ENCODE results near the gene THADA.

The THADA gene

GRCh38 chr2:43240766-43241150, 355.1 kb downstream of the THADA start (continued):
- TF ChIP-seq ZNF521 (tag by site-specific recombination; IDR thresholded peaks at IDR 0.05) (no peak), ZNF629 (tag by site-specific recombination; IDR thresholded peaks at IDR 0.05) (no peak), ZNF791 (tag by site-specific recombination; IDR thresholded peaks at IDR 0.05) (no peak), ZNF514 (tag by site-specific recombination; IDR thresholded peaks at IDR 0.05) (no peak), KLF9 (tag by site-specific recombination; IDR thresholded peaks at IDR 0.05; ENCODE audit: low read depth) (no peak), ZNF391 (tag by site-specific recombination; IDR thresholded peaks at IDR 0.05; ENCODE audit: borderline replicate concordance, low read depth) (no peak), ZFHX2 (tag by site-specific recombination; conservative IDR thresholded peaks at IDR 0.05) (no peak), OSR2 (tag by site-specific recombination; IDR thresholded peaks at IDR 0.05) (no peak), ZNF274 (IDR thresholded peaks at IDR 0.05; ENCODE audit: low read length) (no peak), ZNF274 (tag by site-specific recombination; IDR thresholded peaks at IDR 0.05; ENCODE audit: borderline replicate concordance) (no peak)

GRCh38 chr2:43239981-43240765, 355.7 kb downstream of the THADA start:
- CTCF ChIA-PET: interaction anchor here (0.7 to 2.0 kb wide), 5 partner anchors 224 to 306 kb away, joined by 3 to 8 read pairs (median 3); no protein-coding TSS in a partner anchor
- Histone ChIP-seq H3K27ac (ENCODE audit: extremely low read depth, low read depth, low read length) (no peak overlapping the region), H3K36me3 (ENCODE audit: control insufficient read depth in 2 of 2, insufficient read depth in 1 of 2, low read length in 2 of 2) (no peaks in the 10 kb centered on the region), H3K4me3 (ENCODE audit: low read depth, low read length) (no peak overlapping the region), H3K4me1 (ENCODE audit: control insufficient read depth, insufficient read depth, low read length) (no peaks in the 10 kb centered on the region), H3K9me3 (ENCODE audit: control insufficient read depth, insufficient read depth, low read depth, low read length) (no peaks in the 10 kb centered on the region)
- no peak for TF ChIP-seq ZNF112 (tag by site-specific recombination; IDR thresholded peaks at IDR 0.05)
- no peak for TF ChIP-seq IKZF3 (tag by site-specific recombination; IDR thresholded peaks at IDR 0.05)
- TF ChIP-seq, protein P1, sequence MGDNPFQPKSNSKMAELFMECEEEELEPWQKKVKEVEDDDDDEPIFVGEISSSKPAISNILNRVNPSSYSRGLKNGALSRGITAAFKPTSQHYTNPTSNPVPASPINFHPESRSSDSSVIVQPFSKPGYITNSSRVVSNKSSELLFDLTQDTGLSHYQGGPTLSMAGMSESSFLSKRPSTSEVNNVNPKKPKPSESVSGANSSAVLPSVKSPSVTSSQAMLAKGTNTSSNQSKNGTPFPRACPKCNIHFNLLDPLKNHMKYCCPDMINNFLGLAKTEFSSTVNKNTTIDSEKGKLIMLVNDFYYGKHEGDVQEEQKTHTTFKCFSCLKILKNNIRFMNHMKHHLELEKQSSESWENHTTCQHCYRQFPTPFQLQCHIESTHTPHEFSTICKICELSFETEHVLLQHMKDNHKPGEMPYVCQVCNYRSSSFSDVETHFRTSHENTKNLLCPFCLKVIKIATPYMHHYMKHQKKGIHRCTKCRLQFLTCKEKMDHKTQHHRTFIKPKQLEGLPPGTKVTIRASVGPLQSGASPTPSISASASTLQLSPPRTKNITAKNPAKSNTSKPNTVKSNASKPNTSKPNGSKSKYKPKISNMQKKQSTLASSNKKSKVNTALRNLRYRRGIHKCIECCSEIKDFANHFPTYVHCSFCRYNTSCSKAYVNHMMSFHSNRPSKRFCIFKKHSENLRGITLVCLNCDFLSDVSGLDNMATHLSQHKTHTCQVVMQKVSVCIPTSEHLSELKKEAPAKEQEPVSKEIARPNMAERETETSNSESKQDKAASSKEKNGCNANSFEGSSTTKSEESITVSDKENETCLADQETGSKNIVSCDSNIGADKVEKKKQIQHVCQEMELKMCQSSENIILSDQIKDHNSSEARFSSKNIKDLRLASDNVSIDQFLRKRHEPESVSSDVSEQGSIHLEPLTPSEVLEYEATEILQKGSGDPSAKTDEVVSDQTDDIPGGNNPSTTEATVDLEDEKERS (tag by site-specific recombination; IDR thresholded peaks at IDR 0.05): no peak
- TF ChIP-seq ZSCAN30 (tag by site-specific recombination; IDR thresholded peaks at IDR 0.05): no peak
- POLR2A ChIA-PET: no interaction called here

- Histone ChIP-seq H3K4me1 (ENCODE audit: control insufficient read depth, insufficient read depth, low read length) (no peaks in the 10 kb centered on the region), H3K4me3 (ENCODE audit: low read depth, low read length) (no peak overlapping the region), H3K36me3 (ENCODE audit: control insufficient read depth in 2 of 2, insufficient read depth in 1 of 2, low read length in 2 of 2) (no peaks in the 10 kb centered on the region), H3K9me3 (ENCODE audit: control insufficient read depth, insufficient read depth, low read depth, low read length) (no peaks in the 10 kb centered on the region), H3K27ac (ENCODE audit: extremely low read depth, low read depth, low read length) (no peak overlapping the region)
- ChIA-PET POLR2A (no interaction called here), CTCF (interaction anchor here (1.2 kb wide), 1 partner anchor 9 kb away, joined by 11 read pairs; no protein-coding TSS in a partner anchor)
- TF ChIP-seq EGR2 (tag by site-specific recombination; IDR thresholded peaks at IDR 0.05; ENCODE audit: low read depth): peak; percentile 60
- no peak for TF ChIP-seq ZNF335 (tag by site-specific recombination; conservative IDR thresholded peaks at IDR 0.05)
- no peak for TF ChIP-seq ZNF626 (tag by site-specific recombination; IDR thresholded peaks at IDR 0.05)
- TF ChIP-seq ZNF114 (tag by site-specific recombination; IDR thresholded peaks at IDR 0.05): no peak
Observed at GRCh38 chr2:43238813-43239212, 357.0 kb downstream of the THADA start.

DNA sequence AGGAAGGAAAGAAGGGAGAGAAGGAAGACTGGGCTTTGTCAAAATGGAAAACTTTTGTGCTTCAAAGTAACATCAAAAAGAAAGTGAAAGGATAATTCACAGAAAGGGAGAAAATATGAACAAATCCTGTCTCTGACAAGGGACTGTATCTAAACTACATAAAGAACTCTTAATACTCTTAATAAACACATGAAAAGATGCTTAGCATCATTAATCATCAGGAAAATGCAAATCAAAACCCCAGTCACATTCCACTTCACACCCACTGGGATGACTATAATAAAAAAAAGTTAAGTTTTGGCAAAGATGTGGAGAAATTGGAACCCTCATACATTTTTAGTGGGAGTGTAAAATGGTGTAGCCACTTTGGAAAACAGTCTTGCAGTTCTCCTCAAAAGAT, 357.7 kb downstream of the THADA start:
- no peaks in the 10 kb centered on the region for H3K9me3 ChIP-seq (ENCODE audit: control insufficient read depth, insufficient read depth, low read depth, low read length)
- ChIA-PET POLR2A (no interaction called here), CTCF (interaction anchor here (1.2 kb wide), 1 partner anchor 9 kb away, joined by 11 read pairs; no protein-coding TSS in a partner anchor)

More for the DNA sequence above, 357.7 kb downstream of the THADA start:
- H3K4me1 ChIP-seq (ENCODE audit: control insufficient read depth, insufficient read depth, low read length): no peaks in the 10 kb centered on the region
- no peak overlapping the region for H3K27ac ChIP-seq (ENCODE audit: extremely low read depth, low read depth, low read length)
- no peak for TF ChIP-seq RBAK (tag by site-specific recombination; IDR thresholded peaks at IDR 0.05)
- TF ChIP-seq ZNF843 (tag by site-specific recombination; IDR thresholded peaks at IDR 0.05): no peak
- no peak for TF ChIP-seq ZSCAN23 (tag by site-specific recombination; IDR thresholded peaks at IDR 0.05)
- TF ChIP-seq ZNF202 (tag by site-specific recombination; IDR thresholded peaks at IDR 0.05; ENCODE audit: borderline replicate concordance): no peak
- TF ChIP-seq ZNF138 (tag by site-specific recombination; IDR thresholded peaks at IDR 0.05; ENCODE audit: borderline replicate concordance): no peak
- no peak overlapping the region for H3K4me3 ChIP-seq (ENCODE audit: low read depth, low read length)
- H3K36me3 ChIP-seq (ENCODE audit: control insufficient read depth in 2 of 2, insufficient read depth in 1 of 2, low read length in 2 of 2): no peaks in the 10 kb centered on the region

Measured in HEK293 (cell line).